Stimulated activated CD4-positive, alpha-beta T cell treated with anti-CD3 and anti-CD28 coated beads, Interleukin-1b, Interleukin-23, amount 100 ng/mL, for 1 hour (primary cell): Measurements from ENCODE around the gene CRABP2.
A peak's percentile ranks its signal among the peaks of the same experiment; 100 is the strongest.

ENCODE experiments used
- DNase-seq, 2 donors: peaks; one replicate each; pipeline ENCODE4 v3.0.0-alpha.2; 2020; ENCODE audit warnings: low read depth in 2 of 2

Gene CRABP2

GRCh38 chr1:156705321-156705917 is at the start of gene CRABP2:
Gene CRABP2, minus strand, starts transcription at chr1:156705583. Its CDS starts 137 bp downstream, at chr1:156705446.
- no peak for DNase-seq

GRCh38 chr1:156754219-156754618 is 48.8 kb upstream of the CRABP2 start:
- DNase-seq, result no peak

- no peak for DNase-seq
Measured at GRCh38 chr1:156752843-156753482, 47.6 kb upstream of the CRABP2 start.

GRCh38 chr1:156751757-156752481 is 46.5 kb upstream of the CRABP2 start:
- peak; percentile 92 to 95 for DNase-seq

- no peak for DNase-seq
Measured at GRCh38 chr1:156751451-156751756, 46.0 kb upstream of the CRABP2 start, which contains the start of gene HDGF. Gene HDGF, minus strand, starts transcription at chr1:156751675. Its CDS starts 246 bp downstream, at chr1:156751429.

GRCh38 chr1:156750711-156751450 is 45.5 kb upstream of the CRABP2 start:
- no peak for DNase-seq

GRCh38 chr1:156750191-156750672 is 44.8 kb upstream of the CRABP2 start:
- no peak for DNase-seq

GRCh38 chr1:156749419-156750118 is 44.2 kb upstream of the CRABP2 start:
- DNase-seq, result no peak

- DNase-seq, result no peak
Measured at GRCh38 chr1:156748670-156749418, 43.5 kb upstream of the CRABP2 start.

GRCh38 chr1:156747742-156748669 is 42.6 kb upstream of the CRABP2 start:
- no peak for DNase-seq

- DNase-seq, result no peak
Measured at GRCh38 chr1:156746728-156747631, 41.6 kb upstream of the CRABP2 start.

GRCh38 chr1:156746406-156746727 is 41.0 kb upstream of the CRABP2 start:
- DNase-seq, result no peak

- DNase-seq, result no peak
Measured at GRCh38 chr1:156745881-156746280, 40.5 kb upstream of the CRABP2 start.

- no peak for DNase-seq
Measured at GRCh38 chr1:156744786-156745419, 39.5 kb upstream of the CRABP2 start.

- DNase-seq, result no peak
Measured at GRCh38 chr1:156744344-156744743, 39.0 kb upstream of the CRABP2 start.

GRCh38 chr1:156743367-156744302 is 38.3 kb upstream of the CRABP2 start:
- DNase-seq, result no peak

- DNase-seq, result no peak
Measured at GRCh38 chr1:156742801-156743200, 37.4 kb upstream of the CRABP2 start.
